Stimulated activated CD4-positive, alpha-beta T cell treated with anti-CD3 and anti-CD28 coated beads, Interleukin-4, amount 100 ng/mL, for 24 hours (primary cell): Measurements from ENCODE around the gene HHAT.
A peak's percentile ranks its signal among the peaks of the same experiment; 100 is the strongest.

ENCODE experiments used
- DNase-seq: peaks from one replicate; pipeline ENCODE4 v3.0.0-alpha.2; 2020

HHAT gene

GRCh38 chr1:210618369-210618768, 289.7 kb downstream of the HHAT start:
- no peak for DNase-seq

- DNase-seq: no peak
Measured at GRCh38 chr1:210620867-210621488, 292.3 kb downstream of the HHAT start.

- no peak for DNase-seq
Measured at GRCh38 chr1:210621712-210622111, 293.0 kb downstream of the HHAT start.

- DNase-seq: no peak
Measured at GRCh38 chr1:210624722-210625121, 296.0 kb downstream of the HHAT start.

- no peak for DNase-seq
Measured at GRCh38 chr1:210625715-210626114, 297.0 kb downstream of the HHAT start.

- DNase-seq: no peak
Measured at GRCh38 chr1:210626341-210626740, 297.6 kb downstream of the HHAT start.

GRCh38 chr1:210627755-210628154, 299.1 kb downstream of the HHAT start:
- DNase-seq: no peak

- DNase-seq: no peak
Measured at GRCh38 chr1:210629276-210629675, 300.6 kb downstream of the HHAT start.

- no peak for DNase-seq
Measured at GRCh38 chr1:210631399-210631798, 302.7 kb downstream of the HHAT start.

- no peak for DNase-seq
Measured at GRCh38 chr1:210633140-210633539, 304.4 kb downstream of the HHAT start.

- DNase-seq: no peak
Measured at GRCh38 chr1:210633636-210634035, 304.9 kb downstream of the HHAT start.

GRCh38 chr1:210635108-210635507, 306.4 kb downstream of the HHAT start:
- DNase-seq: no peak

GRCh38 chr1:210641582-210641981, 312.9 kb downstream of the HHAT start:
- DNase-seq: no peak

GRCh38 chr1:210645582-210646257, 317.0 kb downstream of the HHAT start:
- no peak for DNase-seq

- DNase-seq: no peak
Measured at GRCh38 chr1:210646258-210646616, 317.5 kb downstream of the HHAT start.

GRCh38 chr1:210647406-210648333, 319.0 kb downstream of the HHAT start:
- no peak for DNase-seq

- DNase-seq: no peak
Measured at GRCh38 chr1:210648588-210649269, 320.0 kb downstream of the HHAT start.

GRCh38 chr1:210650403-210650802, 321.7 kb downstream of the HHAT start:
- DNase-seq: no peak

GRCh38 chr1:210652329-210652954, 323.7 kb downstream of the HHAT start:
- DNase-seq: no peak

GRCh38 chr1:210653771-210654170, 325.1 kb downstream of the HHAT start:
- DNase-seq: no peak

- DNase-seq: peak; percentile 6
Measured at GRCh38 chr1:210654176-210654981, 325.7 kb downstream of the HHAT start.

GRCh38 chr1:210655511-210655910, 326.8 kb downstream of the HHAT start:
- no peak for DNase-seq
